ENCODE measurements around the gene KCNIP2. TPM values are rescaled to one million over a fixed set of nuclear protein-coding genes. Genes with fewer than 3 reads are reported as not detected.
A peak's percentile ranks its signal among the peaks of the same experiment; 100 is the strongest.

KCNIP2 gene
- total RNA-seq, 2 donors from 2014 or later = 2.2 to 3.1 TPM

GRCh38 chr10:101829561-101830315 is 13.9 kb downstream of the KCNIP2 start:
- DNase-seq (peak; percentile 68 to 81), ATAC-seq (replicated peaks in 1 of 2) (peak; percentile 16 to 33)
- Mint-ChIP-seq H3K27me3 (ENCODE audit: low read depth) (no peaks in the 10 kb centered on the region), H3K27ac (peak overlapping the region; percentile 88), H3K4me1 (ENCODE audit: low read depth) (peaks cover 44% of the 10 kb centered on the region), H3K9me3 (no peaks in the 10 kb centered on the region), H3K4me3 (peak overlapping the region; percentile 87 to 88), H3K36me3 (ENCODE audit: insufficient read depth in 2 of 2) (no peaks in the 10 kb centered on the region)

GRCh38 chr10:101828766-101829551 is 14.6 kb downstream of the KCNIP2 start:
- ATAC-seq (replicated peaks in 1 of 2) (no peak), DNase-seq (no peak)
- Mint-ChIP-seq H3K36me3 (ENCODE audit: insufficient read depth in 2 of 2) (no peaks in the 10 kb centered on the region), H3K27me3 (ENCODE audit: low read depth) (no peaks in the 10 kb centered on the region), H3K9me3 (no peaks in the 10 kb centered on the region), H3K4me3 (peak overlapping the region in 1 of 2 donors; percentile 88), H3K4me1 (ENCODE audit: low read depth) (peaks cover 37% of the 10 kb centered on the region), H3K27ac (no peak overlapping the region)

GRCh38 chr10:101827919-101828600 is 15.5 kb downstream of the KCNIP2 start:
- Mint-ChIP-seq H3K36me3 (ENCODE audit: insufficient read depth in 2 of 2) (no peaks in the 10 kb centered on the region), H3K27ac (no peak overlapping the region), H3K27me3 (ENCODE audit: low read depth) (no peaks in the 10 kb centered on the region), H3K9me3 (no peaks in the 10 kb centered on the region), H3K4me1 (ENCODE audit: low read depth) (peaks cover 28% of the 10 kb centered on the region), H3K4me3 (no peak overlapping the region)
- ATAC-seq (replicated peaks in 1 of 2) = no peak
- DNase-seq = no peak

GRCh38 chr10:101826852-101827434 is 16.7 kb downstream of the KCNIP2 start:
- DNase-seq (no peak), ATAC-seq (replicated peaks in 1 of 2) (no peak)
- Mint-ChIP-seq H3K9me3 (no peaks in the 10 kb centered on the region), H3K27ac (no peak overlapping the region), H3K27me3 (ENCODE audit: low read depth) (no peaks in the 10 kb centered on the region), H3K4me1 (ENCODE audit: low read depth) (peaks cover 24% of the 10 kb centered on the region), H3K36me3 (ENCODE audit: insufficient read depth in 2 of 2) (no peaks in the 10 kb centered on the region), H3K4me3 (no peak overlapping the region)

- Mint-ChIP-seq H3K27ac (no peak overlapping the region), H3K27me3 (ENCODE audit: low read depth) (no peaks in the 10 kb centered on the region), H3K9me3 (no peaks in the 10 kb centered on the region), H3K4me1 (ENCODE audit: low read depth) (peaks cover 13% of the 10 kb centered on the region), H3K36me3 (ENCODE audit: insufficient read depth in 2 of 2) (no peaks in the 10 kb centered on the region), H3K4me3 (no peak overlapping the region)
- ATAC-seq (replicated peaks in 1 of 2) (no peak), DNase-seq (no peak)
Measured at GRCh38 chr10:101824736-101825135, 18.9 kb downstream of the KCNIP2 start.

- peak overlapping the region; percentile 90 for H3K27ac Mint-ChIP-seq
- peaks cover 14 to 15% of the 10 kb centered on the region in 2 donors for H3K36me3 Mint-ChIP-seq (ENCODE audit: insufficient read depth in 2 of 2)
- DNase-seq (no peak), ATAC-seq (replicated peaks in 1 of 2) (peak; percentile 49 to 52)
- no peaks in the 10 kb centered on the region for H3K9me3 Mint-ChIP-seq
- H3K27me3 Mint-ChIP-seq (ENCODE audit: low read depth) = no peaks in the 10 kb centered on the region
- peak overlapping the region; percentile 93 to 96 for H3K4me3 Mint-ChIP-seq
- peaks cover 51% of the 10 kb centered on the region for H3K4me1 Mint-ChIP-seq (ENCODE audit: low read depth)
Measured at GRCh38 chr10:101818872-101819633, 24.5 kb downstream of the KCNIP2 start.

GRCh38 chr10:101818119-101818871 is 25.3 kb downstream of the KCNIP2 start, which contains the start of gene OGA:
TSS of gene OGA (minus strand) at chr10:101818444. CDS start at chr10:101818022, 422 bp downstream.
- peak; percentile 97 to 99 for DNase-seq

GRCh38 chr10:101817337-101818118 is 26.1 kb downstream of the KCNIP2 start:
- Mint-ChIP-seq H3K9me3 (no peaks in the 10 kb centered on the region), H3K27ac (peak overlapping the region; percentile 94), H3K4me1 (ENCODE audit: low read depth) (peaks cover 67% of the 10 kb centered on the region), H3K36me3 (ENCODE audit: insufficient read depth in 2 of 2) (peaks cover 14 to 23% of the 10 kb centered on the region in 2 donors), H3K4me3 (peak overlapping the region; percentile 93 to 96), H3K27me3 (ENCODE audit: low read depth) (no peaks in the 10 kb centered on the region)
- DNase-seq (peak; percentile 43 to 51), ATAC-seq (replicated peaks in 1 of 2) (peak; percentile 19 to 33)

More at GRCh38 chr10:101818119-101818871, 25.3 kb downstream of the KCNIP2 start, which contains the start of gene OGA:
- peaks cover 59% of the 10 kb centered on the region for H3K4me1 Mint-ChIP-seq (ENCODE audit: low read depth)
- ATAC-seq (replicated peaks in 1 of 2) = peak; percentile 92 to 93
- no peaks in the 10 kb centered on the region for H3K9me3 Mint-ChIP-seq
- peaks cover 14 to 18% of the 10 kb centered on the region in 2 donors for H3K36me3 Mint-ChIP-seq (ENCODE audit: insufficient read depth in 2 of 2)
- peak within 1 kb of the TSS; percentile 93 to 96 for H3K4me3 Mint-ChIP-seq
- no peaks in the 10 kb centered on the region for H3K27me3 Mint-ChIP-seq (ENCODE audit: low read depth)
- H3K27ac Mint-ChIP-seq = peak within 1 kb of the TSS; percentile 94

GRCh38 chr10:101816913-101817336 is 26.7 kb downstream of the KCNIP2 start:
- H3K36me3 Mint-ChIP-seq (ENCODE audit: insufficient read depth in 2 of 2) = peaks cover 14 to 23% of the 10 kb centered on the region in 2 donors
- no peaks in the 10 kb centered on the region for H3K27me3 Mint-ChIP-seq (ENCODE audit: low read depth)
- peak overlapping the region; percentile 93 to 96 for H3K4me3 Mint-ChIP-seq
- no peaks in the 10 kb centered on the region for H3K9me3 Mint-ChIP-seq
- peaks cover 68% of the 10 kb centered on the region for H3K4me1 Mint-ChIP-seq (ENCODE audit: low read depth)
- no peak for ATAC-seq (replicated peaks in 1 of 2)
- DNase-seq = no peak
- H3K27ac Mint-ChIP-seq = peak overlapping the region; percentile 94

GRCh38 chr10:101816376-101816775 is 27.2 kb downstream of the KCNIP2 start:
- DNase-seq = no peak

More at GRCh38 chr10:101816376-101816775, 27.2 kb downstream of the KCNIP2 start:
- Mint-ChIP-seq H3K27me3 (ENCODE audit: low read depth) (no peaks in the 10 kb centered on the region), H3K36me3 (ENCODE audit: insufficient read depth in 2 of 2) (peaks cover 14 to 23% of the 10 kb centered on the region in 2 donors), H3K4me3 (peak overlapping the region; percentile 93 to 96), H3K27ac (peak overlapping the region; percentile 94), H3K9me3 (no peaks in the 10 kb centered on the region), H3K4me1 (ENCODE audit: low read depth) (peaks cover 68% of the 10 kb centered on the region)
- ATAC-seq (replicated peaks in 1 of 2) = no peak

Measured in activated T-cell treated with anti-CD3 and anti-CD28 coated beads, Interleukin-2, amount 50 U/mL, for 72 hours (primary cell).